Activated CD4-positive, CD25-positive, alpha-beta regulatory T cell treated with anti-CD3 and anti-CD28 coated beads, Interleukin-2, amount 50 U/mL, for 72 hours (primary cell): ENCODE data around the gene FRMPD4.

Experiments
- DNase-seq: peaks from one replicate; pipeline ENCODE4 v3.0.0; 2021

FRMPD4 gene

DNA sequence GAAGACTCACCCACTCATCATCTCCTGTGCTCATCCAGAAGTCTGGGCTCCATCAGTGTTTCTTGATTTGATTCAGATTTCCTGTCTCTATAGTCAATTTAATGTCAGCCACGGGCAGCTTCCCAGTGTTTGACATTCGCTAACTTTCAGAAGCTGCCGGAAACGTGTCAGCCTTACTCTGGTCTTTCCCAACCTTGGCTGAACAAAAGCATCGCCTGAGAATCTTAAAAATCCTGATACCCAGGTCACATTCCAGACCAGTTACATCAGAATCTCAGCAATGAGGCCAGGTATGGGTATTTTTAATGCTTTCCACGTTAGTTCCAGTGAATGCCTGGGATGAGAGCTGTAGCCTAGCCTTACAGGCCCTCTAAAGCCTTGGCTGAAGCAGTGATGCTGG is 233.8 kb downstream of the FRMPD4 start:
- no peak for DNase-seq

DNA sequence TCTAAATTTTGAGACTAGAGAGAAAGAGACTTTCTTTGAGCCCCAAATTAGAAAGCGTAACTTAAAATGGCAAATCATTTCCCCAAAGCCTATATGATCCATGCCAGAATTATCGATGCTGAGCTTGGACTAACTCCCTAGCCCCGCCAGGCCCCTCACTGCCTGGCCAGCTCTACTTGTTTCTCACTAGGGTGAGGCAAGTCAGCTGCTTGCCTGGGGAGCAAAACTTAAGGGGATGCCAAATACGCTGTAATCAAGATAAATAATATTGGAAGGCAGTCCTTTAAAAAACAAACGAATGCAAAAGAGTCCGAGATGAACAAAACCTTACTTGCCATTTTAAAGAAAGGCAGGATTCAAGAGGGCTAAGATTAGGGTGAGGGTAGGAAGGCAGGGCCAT is 236.0 kb downstream of the FRMPD4 start:
- no peak for DNase-seq

DNA sequence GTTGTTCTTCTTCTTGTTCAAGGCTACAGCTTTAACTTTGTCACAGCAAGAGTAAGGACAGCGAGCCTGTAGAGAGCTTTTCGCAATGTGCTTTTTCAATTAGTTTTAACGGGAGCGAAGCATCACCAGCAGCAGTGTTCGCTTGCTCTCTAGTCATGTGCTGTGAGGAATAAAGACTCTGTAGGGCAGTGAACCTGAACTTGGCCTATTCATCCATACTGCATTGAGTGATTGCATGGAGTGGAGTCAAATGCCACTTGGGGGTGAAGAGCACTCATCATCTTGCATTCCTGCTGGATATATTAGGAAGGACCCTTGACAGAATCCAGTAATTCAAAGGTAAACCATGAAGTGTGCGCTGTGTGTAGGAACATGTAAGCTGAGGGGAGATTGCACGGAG is 240.0 kb downstream of the FRMPD4 start:
- DNase-seq = no peak

DNA sequence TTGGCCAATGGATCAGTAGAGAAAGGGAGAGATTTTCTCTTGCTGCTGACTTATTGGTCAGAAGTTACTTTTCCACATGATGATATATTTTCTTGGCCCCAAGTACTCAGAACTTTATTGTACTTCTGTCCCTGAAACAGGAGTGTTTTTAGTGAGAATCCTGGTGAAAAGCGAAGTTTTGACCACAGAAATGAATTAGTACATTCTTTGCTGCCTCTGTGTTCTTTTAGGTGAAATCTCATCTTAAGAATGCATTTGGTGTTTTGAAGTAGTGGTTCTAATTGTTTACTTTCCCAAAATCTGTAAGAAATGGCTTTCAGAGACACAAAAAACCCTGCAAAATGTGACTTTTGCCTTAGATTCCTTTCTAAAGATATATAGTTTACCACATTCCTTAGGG is 240.4 kb downstream of the FRMPD4 start:
- DNase-seq = no peak

DNA sequence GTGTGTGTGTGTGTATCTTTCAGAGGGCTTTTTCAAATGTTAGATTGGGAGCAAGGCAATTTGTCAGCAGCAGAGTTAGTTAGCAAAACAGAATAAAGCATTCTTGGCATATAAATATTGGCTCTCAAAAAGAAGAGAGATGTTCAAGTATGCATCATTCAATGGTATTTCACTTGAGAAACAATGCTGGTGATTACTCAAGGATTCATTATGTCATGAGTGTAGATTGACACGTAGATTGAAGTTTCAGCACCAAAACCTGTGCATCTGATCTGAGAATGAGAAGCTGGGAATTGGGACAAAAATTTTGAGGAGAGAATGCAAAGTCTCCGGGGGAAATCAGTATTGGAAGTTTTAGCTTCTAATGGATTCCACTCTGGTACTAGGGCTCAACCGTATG is 241.4 kb downstream of the FRMPD4 start:
- DNase-seq = no peak

DNA sequence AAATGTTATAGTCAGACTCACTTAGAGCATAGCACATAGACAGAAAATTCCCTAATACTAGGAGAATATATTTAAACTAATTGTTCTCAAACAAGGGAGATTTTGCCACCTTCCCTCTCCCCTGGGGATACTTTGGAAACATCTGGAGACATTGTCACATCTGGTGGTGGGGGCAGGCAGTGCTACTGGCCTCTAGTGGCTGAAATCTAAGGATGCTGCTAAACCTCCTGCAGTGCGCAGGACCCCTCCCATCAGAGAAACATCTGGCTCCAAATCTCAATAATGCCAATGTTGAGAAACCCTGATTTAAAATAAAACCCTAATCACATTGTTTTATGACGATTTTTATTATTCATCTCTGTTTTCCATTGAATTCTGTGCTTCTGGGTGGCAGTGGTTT is 244.9 kb downstream of the FRMPD4 start:
- DNase-seq = no peak

DNA sequence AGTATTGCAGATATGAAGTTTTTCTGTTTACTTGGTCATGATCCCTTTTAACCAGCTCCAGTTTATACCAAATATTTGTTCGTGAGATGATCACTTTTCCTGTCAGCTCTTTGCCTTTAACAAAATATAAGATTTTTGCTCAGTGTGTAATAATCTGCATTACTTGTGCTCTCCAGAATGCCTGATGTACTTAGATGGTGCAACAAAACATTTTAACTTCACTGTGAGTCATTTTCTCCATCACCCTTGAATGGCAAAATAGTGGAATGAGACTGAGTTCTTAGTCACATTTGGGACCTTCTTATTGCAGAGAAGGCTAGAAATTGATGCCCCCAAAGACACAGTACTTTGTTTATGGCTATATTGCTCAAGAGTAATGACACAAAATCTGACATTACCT is 252.0 kb downstream of the FRMPD4 start:
- DNase-seq = no peak

DNA sequence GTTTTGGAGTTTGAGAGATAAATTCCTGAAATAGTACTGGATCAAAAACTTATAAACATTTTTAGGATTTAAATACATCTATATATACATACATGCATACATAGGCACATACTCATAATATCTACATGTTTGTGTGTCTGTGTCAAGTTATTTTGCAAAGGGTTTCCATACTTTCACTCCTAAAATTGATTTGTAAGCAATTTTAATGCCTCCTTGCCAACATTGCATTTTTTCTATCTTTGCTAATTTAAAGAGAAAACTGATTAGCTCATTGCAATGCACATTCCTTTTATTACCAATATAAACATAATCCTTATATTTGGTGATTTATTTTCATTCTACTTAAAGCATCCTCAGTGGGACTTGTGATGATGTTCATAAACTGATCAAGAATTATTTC is 258.3 kb downstream of the FRMPD4 start:
- DNase-seq = no peak

DNA sequence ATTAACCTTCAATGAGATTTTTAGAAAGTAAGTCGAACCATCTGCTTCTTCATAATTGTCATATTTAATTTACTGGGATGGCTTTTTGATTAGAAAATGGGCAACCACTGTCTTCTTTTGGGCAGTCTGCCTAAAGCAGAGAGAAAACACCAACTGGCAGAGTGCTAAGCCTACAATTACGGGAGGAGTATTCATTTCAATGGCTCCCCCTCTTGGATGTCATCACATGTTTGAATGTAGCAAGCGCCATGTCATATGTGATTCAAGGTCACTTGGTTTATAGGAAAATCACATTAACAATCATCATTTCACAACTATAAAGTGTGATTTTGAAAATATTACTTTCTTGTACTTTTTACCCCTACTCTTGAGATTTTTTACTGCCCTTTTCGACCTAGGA is 261.9 kb downstream of the FRMPD4 start:
- DNase-seq = no peak

DNA sequence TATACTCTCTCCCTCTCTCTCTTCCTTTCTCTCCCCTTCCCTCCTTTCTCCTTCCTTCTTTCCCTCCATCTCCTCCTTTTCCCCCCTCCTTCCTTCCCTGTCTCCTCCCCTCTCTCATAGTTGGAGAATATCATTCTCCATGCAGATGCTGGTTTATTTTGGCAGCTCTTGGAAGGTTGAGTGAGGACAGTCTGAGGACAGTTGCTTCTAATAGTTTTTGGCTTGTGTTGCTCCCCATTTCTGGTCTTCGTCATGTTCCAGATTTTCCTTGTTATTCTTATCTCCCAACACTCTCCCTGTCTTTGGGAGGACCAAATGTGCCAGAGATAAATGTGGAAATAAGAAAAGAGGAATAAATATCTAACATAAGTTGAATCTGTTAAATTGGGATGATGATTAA is 263.0 kb downstream of the FRMPD4 start:
- DNase-seq = no peak

DNA sequence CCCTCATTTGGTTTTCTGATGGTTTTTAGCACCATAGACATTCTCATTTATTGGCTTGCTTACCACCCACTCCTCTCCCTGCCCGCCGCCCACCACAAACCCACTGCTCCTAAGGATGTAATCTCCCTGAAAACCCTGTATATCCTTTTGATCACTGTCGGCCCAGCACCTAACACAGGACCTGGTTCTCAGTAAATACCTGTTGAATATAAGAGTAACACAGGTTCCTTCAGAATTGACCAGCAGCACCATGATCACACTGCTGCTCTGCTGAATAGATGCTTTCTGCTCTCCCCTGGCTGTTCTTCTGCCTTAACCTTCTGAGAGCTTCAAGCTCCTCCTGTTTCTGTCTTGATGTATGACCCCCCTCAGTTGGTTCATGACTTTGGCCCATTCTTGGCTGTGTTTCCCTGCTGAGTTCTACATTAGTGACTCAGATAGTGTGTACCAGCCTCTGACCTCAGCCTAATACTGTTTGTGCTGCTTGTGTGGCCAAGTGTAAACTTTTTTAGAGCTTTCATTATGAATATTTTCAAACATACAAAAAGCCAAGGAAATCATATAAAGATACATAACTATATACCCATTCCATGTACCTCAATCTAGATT is 265.3 kb downstream of the FRMPD4 start:
- DNase-seq = no peak

DNA sequence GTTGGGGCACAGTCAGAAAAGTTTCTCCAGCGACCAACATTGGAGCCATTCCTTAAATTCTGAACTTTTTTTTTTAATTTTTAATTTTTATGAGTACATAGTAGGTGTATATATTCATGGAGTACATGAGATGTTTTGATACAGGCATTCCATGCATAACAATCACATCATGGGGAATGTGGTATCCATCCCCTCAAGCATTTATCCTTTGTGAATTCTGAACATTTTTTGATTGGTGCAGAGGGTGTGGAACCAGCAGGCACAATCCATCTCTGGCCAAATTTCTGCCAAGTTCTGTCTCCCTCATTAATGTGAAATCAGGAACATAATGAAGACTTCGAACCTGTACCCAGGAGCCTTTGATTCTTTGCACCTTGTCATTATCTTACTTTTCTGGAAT is 267.0 kb downstream of the FRMPD4 start:
- DNase-seq = no peak

DNA sequence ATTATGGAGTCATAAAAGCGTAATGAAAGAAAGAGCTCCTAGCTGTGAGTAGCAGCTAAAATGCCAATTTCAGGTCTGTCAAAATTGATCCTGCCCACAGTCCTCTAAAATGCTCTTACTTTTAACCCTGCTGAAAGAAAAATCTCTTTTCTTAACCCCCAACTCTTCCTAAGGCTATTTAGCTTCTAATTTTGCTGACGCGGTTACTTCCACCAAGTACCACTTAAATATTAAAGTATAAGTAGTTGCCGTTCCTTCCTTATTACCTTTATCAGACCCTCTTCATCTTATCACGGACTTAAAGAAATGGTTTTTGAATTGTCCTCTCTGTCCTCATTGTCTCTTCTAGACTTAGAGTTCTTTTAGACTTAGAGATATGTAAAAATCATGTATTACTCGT is 272.2 kb downstream of the FRMPD4 start:
- DNase-seq = no peak

DNA sequence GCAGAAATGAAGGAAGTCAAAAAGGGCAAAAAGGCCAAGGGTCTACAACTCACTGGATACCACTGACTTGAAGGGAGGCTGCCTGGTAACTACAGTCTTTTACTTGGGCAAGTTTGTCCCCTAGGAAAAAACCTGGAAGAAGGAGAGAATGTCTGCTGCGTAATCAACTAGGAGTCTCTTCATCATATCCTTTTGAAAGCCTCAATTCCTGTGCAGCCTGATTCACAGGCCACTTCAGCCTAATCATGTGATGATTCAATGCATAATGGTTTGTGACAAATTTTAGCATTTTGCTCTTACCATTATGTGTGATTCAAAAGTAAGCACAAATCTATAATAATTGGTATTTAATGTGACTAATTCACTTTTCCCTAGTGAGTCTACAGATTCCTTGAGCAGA is 273.6 kb downstream of the FRMPD4 start:
- DNase-seq = no peak

DNA sequence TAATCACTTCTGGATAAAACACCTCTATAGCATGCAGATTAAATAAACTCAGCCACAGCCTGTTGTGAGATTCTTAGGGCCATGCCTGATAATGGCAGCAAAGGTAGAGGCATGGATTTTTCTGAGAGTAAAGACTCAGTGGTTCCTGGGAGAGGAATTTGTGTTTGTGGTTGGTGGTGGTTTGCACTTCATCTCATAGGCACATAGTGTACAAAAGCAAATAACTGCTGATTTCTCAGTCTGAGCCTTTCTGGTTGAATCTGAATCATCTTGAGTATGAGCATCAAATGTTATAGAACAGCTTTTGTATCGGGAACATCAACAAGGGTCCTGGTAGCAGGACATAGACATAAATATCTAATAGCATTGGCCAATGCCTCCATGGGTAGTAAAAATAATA is 274.3 kb downstream of the FRMPD4 start:
- DNase-seq = no peak

DNA sequence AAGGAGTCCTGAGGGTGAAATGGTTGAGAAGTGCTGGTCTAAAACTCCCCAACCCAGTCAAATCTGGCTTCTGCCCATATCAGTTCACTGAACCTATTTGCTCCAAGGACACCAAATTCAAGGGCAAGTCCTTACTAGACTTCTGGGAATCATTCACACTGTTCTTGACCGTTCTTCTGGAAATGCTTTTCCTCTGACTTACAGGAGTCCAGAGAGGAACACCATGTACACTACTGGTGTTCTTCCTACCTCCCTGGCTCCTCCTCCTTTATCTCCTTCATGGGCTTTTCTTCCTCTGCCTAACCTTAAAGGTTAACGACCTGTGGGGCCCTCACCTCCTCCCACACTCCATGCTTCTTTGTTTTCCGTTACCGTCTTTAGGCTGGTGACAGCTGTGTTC is 281.3 kb downstream of the FRMPD4 start:
- DNase-seq = no peak

DNA sequence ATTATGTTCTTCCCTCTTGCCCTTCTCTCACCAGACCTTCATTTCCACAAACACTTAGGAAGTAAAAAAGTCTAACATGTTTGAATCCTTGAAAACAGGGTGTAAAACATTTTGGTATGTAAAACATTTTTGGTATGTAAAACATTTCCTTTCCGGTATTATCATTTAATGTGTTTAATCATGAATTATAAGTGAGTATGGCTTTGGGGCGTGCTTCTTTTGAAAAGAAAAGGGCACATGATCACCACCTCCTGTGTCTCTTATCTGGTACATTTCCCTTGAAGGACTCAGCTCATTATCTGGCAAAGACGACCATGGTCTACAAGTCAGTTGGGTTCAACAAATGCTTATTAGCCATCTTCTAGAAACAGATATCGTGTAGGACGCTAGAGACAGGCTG is 283.6 kb downstream of the FRMPD4 start:
- no peak for DNase-seq

DNA sequence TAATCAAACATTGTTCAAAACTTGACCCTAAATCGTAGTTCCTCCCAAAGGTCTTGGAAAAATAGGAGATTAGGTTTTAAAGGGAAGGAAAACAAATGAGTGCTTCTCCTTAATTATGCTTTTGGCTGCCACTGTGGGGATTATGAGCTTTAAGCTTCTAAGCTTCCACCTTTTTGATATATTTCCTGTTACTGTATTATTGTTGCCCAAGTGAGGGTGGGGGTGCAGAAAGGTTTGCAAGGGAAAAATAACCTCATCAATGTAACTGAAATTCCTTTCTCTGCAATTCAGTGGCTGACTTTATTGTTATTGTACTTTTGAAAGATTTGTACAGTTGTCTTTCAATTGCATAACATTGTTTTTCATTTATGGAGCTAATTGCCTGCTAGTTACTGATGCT is 285.1 kb downstream of the FRMPD4 start:
- DNase-seq = no peak

DNA sequence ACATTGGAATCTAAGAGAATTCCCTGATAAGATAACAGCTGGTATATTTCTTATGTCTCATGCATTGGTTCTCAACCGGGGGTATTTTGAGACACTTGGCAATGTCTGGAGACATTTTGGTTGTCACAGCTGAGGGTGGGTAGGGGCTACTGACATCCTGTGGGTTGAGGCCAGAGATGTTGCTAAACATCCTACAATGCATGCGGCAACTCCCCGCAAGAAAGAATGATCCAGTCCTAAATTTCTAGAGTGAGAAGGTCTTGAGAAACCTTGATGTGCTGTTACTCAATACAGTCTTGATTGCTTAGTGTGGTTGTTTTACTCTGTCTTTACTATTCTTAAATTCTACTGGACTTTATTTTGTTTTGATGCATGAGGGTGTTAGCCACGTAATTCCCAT is 287.2 kb downstream of the FRMPD4 start:
- DNase-seq = no peak

DNA sequence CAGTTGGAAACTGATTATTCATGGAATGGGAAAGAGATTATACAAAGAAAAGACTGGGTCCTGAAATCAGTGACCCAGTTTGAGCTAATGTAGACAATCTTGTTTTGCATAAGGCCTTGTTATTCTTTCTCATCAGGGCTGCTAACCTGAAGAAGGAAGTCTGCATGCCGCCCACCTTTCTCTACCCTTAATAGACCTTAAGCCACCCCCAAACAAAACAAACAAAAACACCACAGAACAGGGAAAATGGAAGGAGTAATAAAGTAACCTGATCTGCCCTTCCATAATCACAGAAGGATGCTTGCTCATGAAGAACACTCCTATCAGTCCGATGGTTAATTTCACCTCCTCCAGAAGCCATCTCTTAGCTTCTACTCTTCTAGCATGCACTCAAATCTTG is 288.1 kb downstream of the FRMPD4 start:
- DNase-seq = no peak

DNA sequence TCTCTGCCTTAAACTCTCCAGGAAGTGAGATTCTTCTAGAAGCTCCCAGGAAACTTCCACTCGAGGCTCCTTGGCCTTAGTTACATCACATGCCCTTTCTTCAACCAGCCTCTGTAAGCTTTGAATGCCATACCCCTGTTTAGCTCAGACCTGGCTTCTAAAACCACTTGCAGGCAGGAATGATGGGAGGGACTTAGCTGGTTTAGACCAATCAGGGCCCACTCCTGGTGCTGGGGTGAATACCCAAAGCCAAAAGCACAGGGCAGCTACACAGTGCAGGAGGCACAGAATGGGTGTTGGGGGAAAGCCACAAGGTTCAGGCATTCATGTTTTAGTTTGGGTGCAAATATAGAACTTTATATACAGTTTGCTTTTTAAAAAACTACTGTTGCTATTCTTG is 296.2 kb downstream of the FRMPD4 start:
- DNase-seq = no peak

DNA sequence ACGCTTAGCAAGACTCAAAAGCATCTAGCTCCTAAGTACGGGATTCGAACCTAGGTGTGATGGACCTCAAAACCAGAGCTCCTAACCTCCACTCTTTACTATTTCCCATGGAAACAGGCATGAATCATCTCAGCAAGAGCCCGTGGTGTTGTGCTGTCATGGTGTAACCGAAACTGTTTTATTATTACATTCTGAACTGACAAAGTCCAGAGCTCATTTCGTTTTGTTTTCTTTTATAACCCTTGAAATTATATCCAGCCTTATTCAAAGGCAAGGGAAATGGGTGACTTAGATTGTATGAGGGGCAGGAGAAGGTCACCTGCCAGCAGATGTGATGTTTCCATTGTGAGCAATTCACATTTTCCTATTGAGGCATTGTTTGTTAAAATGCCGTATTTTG is 301.1 kb downstream of the FRMPD4 start:
- DNase-seq = no peak

DNA sequence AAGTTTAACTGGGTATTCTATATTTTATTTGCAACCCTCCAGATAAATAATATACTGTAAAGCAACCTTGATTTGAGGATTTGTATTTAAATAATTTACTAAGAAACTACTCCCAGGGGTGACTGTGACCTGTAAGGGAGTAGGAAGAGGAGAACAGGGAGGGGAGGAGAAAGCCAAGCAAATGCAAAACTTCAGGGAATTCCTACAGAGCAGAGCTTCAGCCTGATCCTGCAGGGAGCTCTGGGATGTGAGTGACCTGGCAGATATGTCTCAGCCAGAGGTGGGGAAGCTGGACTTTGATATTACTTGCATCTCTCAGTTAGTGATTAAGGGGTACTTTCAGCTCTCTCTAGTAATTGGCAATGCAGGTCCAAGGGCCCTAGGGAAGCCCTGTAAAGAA is 302.0 kb downstream of the FRMPD4 start:
- DNase-seq = no peak

DNA sequence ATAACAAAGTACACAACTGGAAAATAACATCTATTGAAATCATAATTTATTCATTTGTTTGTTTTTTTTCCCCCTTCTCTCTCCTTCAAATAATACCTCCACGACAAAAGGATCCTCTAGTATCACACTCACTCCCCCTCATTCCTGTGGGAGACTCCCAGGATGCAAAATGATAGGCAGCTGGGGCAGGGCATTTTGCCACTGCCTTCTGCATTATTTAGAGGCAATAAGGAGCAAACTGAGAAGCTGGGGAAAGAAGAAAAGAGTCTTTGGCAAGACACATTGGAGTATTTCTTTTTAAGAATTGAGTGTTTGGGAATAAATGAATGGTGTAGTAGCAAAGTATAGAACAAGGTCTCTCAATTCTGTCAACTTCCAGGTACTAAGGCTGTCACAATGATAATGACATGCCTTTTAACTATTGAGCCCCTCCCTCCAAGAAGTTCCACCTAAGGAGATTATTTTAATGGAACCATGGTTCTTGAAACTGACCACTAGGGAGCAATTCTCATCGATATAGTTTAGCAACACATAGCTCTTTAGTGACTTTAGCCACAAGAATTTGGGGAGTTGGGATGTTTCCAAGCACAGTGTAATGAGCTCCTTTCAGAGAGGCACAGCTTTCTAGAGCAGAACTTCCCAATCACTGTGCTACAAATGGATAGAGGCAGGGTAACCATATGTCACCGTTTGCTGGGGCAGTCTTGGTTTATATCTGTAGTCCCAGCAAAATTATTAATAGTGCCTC is 303.3 kb downstream of the FRMPD4 start:
- DNase-seq = no peak

DNA sequence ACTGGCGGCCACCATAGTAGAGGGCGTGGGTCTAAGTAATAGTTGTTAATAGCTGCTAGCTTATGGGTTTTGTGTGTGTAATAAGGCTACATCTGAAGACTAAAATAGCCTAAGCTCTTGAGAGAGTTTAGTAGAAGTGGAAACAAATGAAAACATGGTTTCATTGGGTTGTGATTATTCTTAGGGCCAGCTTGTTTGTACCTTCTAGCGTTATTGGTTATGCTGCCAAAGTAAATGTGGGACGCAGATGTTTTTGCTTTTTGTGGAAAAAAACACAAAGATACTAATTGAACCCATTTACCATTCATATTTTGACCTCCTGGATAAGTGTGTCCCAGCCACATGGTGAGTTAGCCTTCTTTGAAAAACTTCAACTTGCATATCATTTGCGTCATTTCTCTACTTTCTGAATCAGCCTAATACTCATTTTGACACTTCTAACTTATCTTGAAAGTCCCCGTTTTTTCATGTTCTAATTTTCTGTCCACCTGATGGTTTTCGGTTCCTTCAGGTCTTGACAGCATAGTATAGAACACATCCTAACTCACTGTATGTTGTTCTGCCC is 305.3 kb downstream of the FRMPD4 start:
- no peak for DNase-seq
